H9 (cell line): ENCODE results near the gene TMPRSS6. TPM values are rescaled to one million over a fixed set of nuclear protein-coding genes. Genes with fewer than 3 reads are reported as not detected.

ENCODE experiments used
- DNase-seq: peaks from one replicate; pipeline ENCODE4 v3.0.0-alpha.2; 2017
- H2AFZ ChIP-seq: one replicate; pipeline ENCODE4 v1.6.1; 2013; ENCODE audit warnings: mild to moderate bottlenecking, low read length, control low read depth, moderate library complexity
- H2AK5ac ChIP-seq: 2 replicates; pipeline ENCODE4 v1.6.1; 2013; ENCODE audit warnings: low read length, control low read depth, mixed read lengths; ENCODE audit not compliant: insufficient read length
- H2BK120ac ChIP-seq: one replicate; pipeline ENCODE4 v1.6.1; 2013; ENCODE audit warnings: low read depth, mild to moderate bottlenecking, low read length, control low read depth, inconsistent platforms; ENCODE audit not compliant: poor library complexity, severe bottlenecking
- H2BK12ac ChIP-seq: 2 replicates; pipeline ENCODE4 v1.6.1; 2013; ENCODE audit warnings: low read length, control low read depth, mixed read lengths, low read depth; ENCODE audit not compliant: insufficient read length
- H2BK15ac ChIP-seq: 2 replicates; pipeline ENCODE4 v1.6.1; 2013; ENCODE audit warnings: low read depth, low read length, control low read depth
- H2BK20ac ChIP-seq: one replicate; pipeline ENCODE4 v1.6.1; 2013; ENCODE audit warnings: low read depth, mild to moderate bottlenecking, low read length, control low read depth, inconsistent platforms; ENCODE audit not compliant: poor library complexity, severe bottlenecking
- H2BK5ac ChIP-seq: 2 replicates; pipeline ENCODE4 v1.6.1; 2013; ENCODE audit warnings: low read length, control low read depth, mixed read lengths; ENCODE audit not compliant: insufficient read length
- H3K14ac ChIP-seq: 2 replicates; pipeline ENCODE4 v1.6.1; 2013; ENCODE audit warnings: low read length, control low read depth; ENCODE audit not compliant: insufficient read depth
- H3K18ac ChIP-seq: 2 replicates; pipeline ENCODE4 v1.6.1; 2013; ENCODE audit warnings: low read depth, mild to moderate bottlenecking, mixed read lengths, low read length, control low read depth; ENCODE audit not compliant: insufficient read length
- H3K23ac ChIP-seq: 2 replicates; pipeline ENCODE4 v1.6.1; 2013; ENCODE audit warnings: low read length, control low read depth, mixed read lengths, low read depth; ENCODE audit not compliant: insufficient read length
- H3K23me2 ChIP-seq: 2 replicates; pipeline ENCODE4 v1.6.1; 2013; ENCODE audit warnings: low read depth, mild to moderate bottlenecking, mixed read lengths, low read length, control low read depth; ENCODE audit not compliant: insufficient read length, poor library complexity, severe bottlenecking
- H3K27ac ChIP-seq: 2 replicates; pipeline ENCODE4 v1.5.1; 2013; ENCODE audit warnings: low read length, control low read depth, mixed read lengths, low read depth; ENCODE audit not compliant: insufficient read length
- H3K27me3 ChIP-seq: 2 replicates; pipeline ENCODE4 v1.6.1; 2013; ENCODE audit warnings: low read length, control low read depth, inconsistent platforms; ENCODE audit not compliant: insufficient read depth
- H3K4ac ChIP-seq: 2 replicates; pipeline ENCODE4 v1.6.1; 2013; ENCODE audit warnings: low read depth, mild to moderate bottlenecking, control low read depth, inconsistent platforms, low read length, moderate library complexity
- H3K4me1 ChIP-seq: 2 replicates; pipeline ENCODE4 v1.6.1; 2013; ENCODE audit warnings: low read length, control low read depth, inconsistent platforms; ENCODE audit not compliant: insufficient read depth
- H3K4me2 ChIP-seq: 2 replicates; pipeline ENCODE4 v1.6.1; 2013; ENCODE audit warnings: low read length, control low read depth, mixed read lengths; ENCODE audit not compliant: insufficient read length, insufficient read depth
- H3K56ac ChIP-seq: 2 replicates; pipeline ENCODE4 v1.6.1; 2013; ENCODE audit warnings: low read depth, mild to moderate bottlenecking, mixed read lengths, low read length, control low read depth; ENCODE audit not compliant: insufficient read length
- H3K79me1 ChIP-seq: 2 replicates; pipeline ENCODE4 v1.6.1; 2013; ENCODE audit warnings: low read depth, mild to moderate bottlenecking, moderate library complexity, low read length, control low read depth, inconsistent platforms; ENCODE audit not compliant: insufficient read depth, poor library complexity, severe bottlenecking
- H3K79me2 ChIP-seq: 2 replicates; pipeline ENCODE4 v1.6.1; 2013; ENCODE audit warnings: low read length, control low read depth, inconsistent platforms; ENCODE audit not compliant: insufficient read depth
- H3K9ac ChIP-seq: 2 replicates; pipeline ENCODE4 v1.6.1; 2013; ENCODE audit warnings: low read length, control low read depth, mixed read lengths; ENCODE audit not compliant: insufficient read length; ENCODE audit errors: extremely low read depth
- H3K9me3 ChIP-seq: one replicate; pipeline ENCODE4 v1.6.1; 2013; ENCODE audit warnings: low read depth, low read length, inconsistent platforms; ENCODE audit not compliant: control insufficient read depth
- H3T11ph ChIP-seq: one replicate; pipeline ENCODE4 v1.6.1; 2013; ENCODE audit warnings: mild to moderate bottlenecking, low read length, control low read depth, inconsistent platforms
- H4K20me1 ChIP-seq: one replicate; pipeline ENCODE4 v1.6.1; 2013; ENCODE audit not compliant: control insufficient read depth, insufficient read length, insufficient read depth
- H4K5ac ChIP-seq: 2 replicates; pipeline ENCODE4 v1.6.1; 2013; ENCODE audit warnings: low read depth, mild to moderate bottlenecking, mixed read lengths, low read length, control low read depth; ENCODE audit not compliant: insufficient read length
- H4K8ac ChIP-seq: replicated peaks from 2 replicates; pipeline ENCODE4 v1.6.1; 2013; ENCODE audit warnings: low read length, control low read depth, mixed read lengths, low read depth; ENCODE audit not compliant: insufficient read length
- H4K91ac ChIP-seq: 2 replicates; pipeline ENCODE4 v1.6.1; 2013; ENCODE audit warnings: low read depth, mild to moderate bottlenecking, moderate library complexity, mixed read lengths, low read length, control low read depth; ENCODE audit not compliant: insufficient read length
- H3K27ac Mint-ChIP-seq, 3 experiments: 2 replicates in 2 of 3; 3 replicates in 1 of 3; pipeline ENCODE4 v1.8.0; 2020 to 2021; ENCODE audit warnings: mixed read lengths in 3 of 3, mild to moderate bottlenecking in 1 of 3, moderate library complexity in 1 of 3
- H3K27me3 Mint-ChIP-seq: 2 replicates; pipeline ENCODE4 v1.8.0; 2021; ENCODE audit warnings: low read depth, mild to moderate bottlenecking, moderate library complexity, mixed read lengths
- H3K36me3 Mint-ChIP-seq, 3 experiments: 2 replicates in 2 of 3; 3 replicates in 1 of 3; pipeline ENCODE4 v1.8.0; 2020 to 2021; ENCODE audit warnings: low read depth in 3 of 3, mixed read lengths in 3 of 3; ENCODE audit not compliant: insufficient read depth in 1 of 3
- H3K4me1 Mint-ChIP-seq, 2 experiments: 2 replicates each; pipeline ENCODE4 v1.8.0; 2020; ENCODE audit warnings: mixed read lengths in 2 of 2
- H3K4me3 Mint-ChIP-seq, 2 experiments: 2 replicates in 1 of 2; 3 replicates in 1 of 2; pipeline ENCODE4 v1.8.0; 2020 to 2021; ENCODE audit warnings: mild to moderate bottlenecking in 2 of 2, mixed read lengths in 2 of 2, moderate library complexity in 1 of 2
- H3K9me3 Mint-ChIP-seq, 2 experiments: 2 replicates in 1 of 2; 3 replicates in 1 of 2; pipeline ENCODE4 v1.8.0; 2020; ENCODE audit warnings: mild to moderate bottlenecking in 2 of 2, mixed read lengths in 2 of 2, moderate library complexity in 1 of 2
- WGBS: extraction: QIAGEN DNeasy Blood & Tissue Kit; methylation state at CpG from one replicate; pipeline ENCODE4 v1.1.7; 2013; ENCODE audit warnings: missing lambda C conversion rate, low lambda C conversion rate, mixed read lengths; ENCODE audit not compliant: insufficient read length; ENCODE audit errors: extremely low coverage; 5-methylcytosine and 5-hydroxymethylcytosine counted together
- total RNA-seq: library from RNA; stranded (reverse); gene quantifications from 2 replicates; pipeline ENCODE4 v1.2.1, GENCODE V29; 2021
- TF ChIP-seq, protein P1 (sequence below): fragments of 200-600 bp; sonication (generic); conservative IDR thresholded peaks from 3 replicates; pipeline ENCODE4 v1.8.0; 2021; ENCODE audit warnings: antibody characterized with exemption, mild to moderate bottlenecking

Gene TMPRSS6
- total RNA-seq, 1 experiment from 2014 or later, result not detected

DNA sequence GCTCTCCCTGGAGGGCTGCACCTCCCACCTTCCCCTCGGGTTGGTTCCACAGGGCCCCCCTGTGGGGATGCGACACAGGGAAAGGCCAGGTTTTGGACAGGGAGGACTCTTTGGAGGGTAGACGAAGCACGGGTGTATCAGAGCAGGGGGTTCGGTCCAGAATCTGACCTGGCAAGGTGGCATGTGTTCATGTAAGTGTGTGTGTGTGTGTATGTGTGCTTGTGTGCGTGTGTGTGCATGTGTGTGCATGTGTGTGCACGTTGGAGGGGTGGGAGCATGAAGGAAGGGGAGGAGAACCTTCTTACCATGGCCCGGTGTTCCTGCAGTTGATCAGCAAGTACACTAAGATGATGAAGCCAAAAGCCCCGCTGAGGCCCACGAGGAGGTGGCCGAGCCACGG is 25.5 kb upstream of the TMPRSS6 start:
- H3K23ac ChIP-seq, result no peak overlapping the region
- no peak overlapping the region for H2BK12ac ChIP-seq
- no peaks in the 10 kb centered on the region for H3K23me2 ChIP-seq
- H4K8ac ChIP-seq, result no peak overlapping the region
- H3K27ac ChIP-seq, result no peak overlapping the region
- no peak overlapping the region for H4K5ac ChIP-seq
- no peak overlapping the region for H3K18ac ChIP-seq
- H2BK15ac ChIP-seq, result no peak overlapping the region
- H3K4me2 ChIP-seq, result no peak overlapping the region
- H3K79me2 ChIP-seq, result no peaks in the 10 kb centered on the region
- no peak overlapping the region for H2AK5ac ChIP-seq
- H2AFZ ChIP-seq, result no peak overlapping the region
- no peak overlapping the region for H3K4ac ChIP-seq
- no peaks in the 10 kb centered on the region for H3K9me3 ChIP-seq
- H3K4me1 ChIP-seq, result no peaks in the 10 kb centered on the region
- no peaks in the 10 kb centered on the region for H3K79me1 ChIP-seq
- no peak overlapping the region for H3K56ac ChIP-seq
- H2BK20ac ChIP-seq, result no peak overlapping the region
- Mint-ChIP-seq H3K4me1 (peaks cover 0 to 5% of the 10 kb centered on the region in 2 experiments; a peak in 2 of 4 replicates), H3K36me3 (peaks cover 0 to 2% (median 0%) of the 10 kb centered on the region in 3 experiments; a peak in 2 of 7 replicates), H3K9me3 (0 out of 5 replicates have a peak, but pooled peaks cover 0 to 2% of the 10 kb centered on the region in 2 experiments), H3K27me3 (peaks cover 22% of the 10 kb centered on the region), H3K4me3 (no peak overlapping the region), H3K27ac (no peak overlapping the region; a peak in 1 of 7 replicates)
- no CpG with 5 or more reads among the region's 12 CpGs for WGBS
- TF ChIP-seq, protein P1, sequence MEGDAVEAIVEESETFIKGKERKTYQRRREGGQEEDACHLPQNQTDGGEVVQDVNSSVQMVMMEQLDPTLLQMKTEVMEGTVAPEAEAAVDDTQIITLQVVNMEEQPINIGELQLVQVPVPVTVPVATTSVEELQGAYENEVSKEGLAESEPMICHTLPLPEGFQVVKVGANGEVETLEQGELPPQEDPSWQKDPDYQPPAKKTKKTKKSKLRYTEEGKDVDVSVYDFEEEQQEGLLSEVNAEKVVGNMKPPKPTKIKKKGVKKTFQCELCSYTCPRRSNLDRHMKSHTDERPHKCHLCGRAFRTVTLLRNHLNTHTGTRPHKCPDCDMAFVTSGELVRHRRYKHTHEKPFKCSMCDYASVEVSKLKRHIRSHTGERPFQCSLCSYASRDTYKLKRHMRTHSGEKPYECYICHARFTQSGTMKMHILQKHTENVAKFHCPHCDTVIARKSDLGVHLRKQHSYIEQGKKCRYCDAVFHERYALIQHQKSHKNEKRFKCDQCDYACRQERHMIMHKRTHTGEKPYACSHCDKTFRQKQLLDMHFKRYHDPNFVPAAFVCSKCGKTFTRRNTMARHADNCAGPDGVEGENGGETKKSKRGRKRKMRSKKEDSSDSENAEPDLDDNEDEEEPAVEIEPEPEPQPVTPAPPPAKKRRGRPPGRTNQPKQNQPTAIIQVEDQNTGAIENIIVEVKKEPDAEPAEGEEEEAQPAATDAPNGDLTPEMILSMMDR, result no peak
- H3K14ac ChIP-seq, result no peak overlapping the region
- no peak overlapping the region for H3T11ph ChIP-seq
- H2BK120ac ChIP-seq, result no peak overlapping the region
- H3K9ac ChIP-seq, result no peak overlapping the region
- no peaks in the 10 kb centered on the region for H3K27me3 ChIP-seq
- no peak overlapping the region for H2BK5ac ChIP-seq
- no peak overlapping the region for H4K91ac ChIP-seq
- no peaks in the 10 kb centered on the region for H4K20me1 ChIP-seq
- DNase-seq, result no peak
